Muscle layer of duodenum (tissue), 2 donors: ENCODE data around the gene FXYD7.

Experiments used
- H3K27ac ChIP-seq: one replicate; pipeline ENCODE4 v1.7.0; 2013; ENCODE audit warnings: mild to moderate bottlenecking, low read length
- H3K27me3 ChIP-seq: one replicate; pipeline ENCODE4 v1.7.0; 2013; ENCODE audit warnings: low read depth, mild to moderate bottlenecking, control low read depth, low read length
- H3K36me3 ChIP-seq, 2 donors: one replicate each; pipeline ENCODE4 v1.7.0; 2013; ENCODE audit warnings: low read length in 2 of 2, control low read depth in 1 of 2, mild to moderate bottlenecking in 1 of 2; ENCODE audit not compliant: insufficient read depth in 2 of 2, control insufficient read depth in 1 of 2
- H3K4me1 ChIP-seq, 2 donors: one replicate each; pipeline ENCODE4 v1.7.0; 2013; ENCODE audit warnings: low read length in 2 of 2, mild to moderate bottlenecking in 2 of 2, control low read depth in 1 of 2, moderate library complexity in 1 of 2; ENCODE audit not compliant: insufficient read depth in 2 of 2, control insufficient read depth in 1 of 2
- H3K4me3 ChIP-seq, 2 donors: one replicate each; pipeline ENCODE4 v1.7.0; 2013; ENCODE audit warnings: low read length in 2 of 2, low read depth in 1 of 2, mild to moderate bottlenecking in 1 of 2
- H3K9me3 ChIP-seq, 2 donors: one replicate each; pipeline ENCODE4 v1.7.0; 2013; ENCODE audit warnings: low read length in 2 of 2, control low read depth in 1 of 2, mild to moderate bottlenecking in 1 of 2; ENCODE audit not compliant: control insufficient read depth in 1 of 2
- donor health status: healthy.

The FXYD7 gene

GRCh38 chr19:35162471-35163326 lies 19.6 kb downstream of the FXYD7 start:
- Histone ChIP-seq H3K27ac (no peak overlapping the region), H3K4me3 (no peak overlapping the region), H3K9me3 (peaks cover 7 to 30% of the 10 kb centered on the region in 2 donors), H3K4me1 (no peaks in the 10 kb centered on the region), H3K36me3 (peaks cover 24 to 67% of the 10 kb centered on the region in 2 donors), H3K27me3 (no peaks in the 10 kb centered on the region)

GRCh38 chr19:35164418-35164817 lies 21.4 kb downstream of the FXYD7 start:
- Histone ChIP-seq H3K4me1 (no peaks in the 10 kb centered on the region), H3K9me3 (peaks cover 7 to 30% of the 10 kb centered on the region in 2 donors), H3K27ac (no peak overlapping the region), H3K27me3 (no peaks in the 10 kb centered on the region), H3K36me3 (peaks cover 15 to 60% of the 10 kb centered on the region in 2 donors), H3K4me3 (no peak overlapping the region)

GRCh38 chr19:35165200-35166058 lies 22.4 kb downstream of the FXYD7 start:
- H3K27ac ChIP-seq, result no peak overlapping the region

GRCh38 chr19:35166100-35167063 lies 23.3 kb downstream of the FXYD7 start:
- Histone ChIP-seq H3K9me3 (peaks cover 7 to 30% of the 10 kb centered on the region in 2 donors), H3K27me3 (no peaks in the 10 kb centered on the region), H3K36me3 (peaks cover 13 to 57% of the 10 kb centered on the region in 2 donors), H3K4me3 (peak overlapping the region in 1 of 2 donors; percentile 29), H3K27ac (no peak overlapping the region), H3K4me1 (no peaks in the 10 kb centered on the region)

More at GRCh38 chr19:35165200-35166058, 22.4 kb downstream of the FXYD7 start:
- peaks cover 7 to 30% of the 10 kb centered on the region in 2 donors for H3K9me3 ChIP-seq
- H3K4me3 ChIP-seq, result peak overlapping the region in 1 of 2 donors; percentile 29
- no peaks in the 10 kb centered on the region for H3K4me1 ChIP-seq
- peaks cover 15 to 60% of the 10 kb centered on the region in 2 donors for H3K36me3 ChIP-seq
- no peaks in the 10 kb centered on the region for H3K27me3 ChIP-seq

GRCh38 chr19:35167251-35168119 lies 24.4 kb downstream of the FXYD7 start:
- no peak overlapping the region for H3K27ac ChIP-seq
- H3K4me1 ChIP-seq, result no peaks in the 10 kb centered on the region
- H3K36me3 ChIP-seq, result peaks cover 11 to 47% of the 10 kb centered on the region in 2 donors
- H3K9me3 ChIP-seq, result peaks cover 7 to 24% of the 10 kb centered on the region in 2 donors
- no peak overlapping the region for H3K4me3 ChIP-seq
- H3K27me3 ChIP-seq, result no peaks in the 10 kb centered on the region

- Histone ChIP-seq H3K36me3 (peaks cover 11 to 40% of the 10 kb centered on the region in 2 donors), H3K27me3 (no peaks in the 10 kb centered on the region), H3K27ac (no peak overlapping the region), H3K4me1 (no peaks in the 10 kb centered on the region), H3K4me3 (no peak overlapping the region), H3K9me3 (peaks cover 7 to 18% of the 10 kb centered on the region in 2 donors)
These were observed 25.1 kb downstream of the FXYD7 start for GRCh38 chr19:35168196-35168595.

- Histone ChIP-seq H3K27ac (no peak overlapping the region), H3K27me3 (no peaks in the 10 kb centered on the region), H3K4me1 (no peaks in the 10 kb centered on the region), H3K9me3 (peaks cover 7 to 18% of the 10 kb centered on the region in 2 donors), H3K4me3 (no peak overlapping the region), H3K36me3 (peaks cover 5 to 28% of the 10 kb centered on the region in 2 donors)
These were observed 26.4 kb downstream of the FXYD7 start for GRCh38 chr19:35169221-35169995.

- H3K36me3 ChIP-seq, result peaks cover 5 to 18% of the 10 kb centered on the region in 2 donors
- no peaks in the 10 kb centered on the region for H3K27me3 ChIP-seq
- H3K27ac ChIP-seq, result no peak overlapping the region
- no peaks in the 10 kb centered on the region for H3K4me1 ChIP-seq
- H3K4me3 ChIP-seq, result no peak overlapping the region
- peaks cover 7 to 11% of the 10 kb centered on the region in 2 donors for H3K9me3 ChIP-seq
These were observed 27.5 kb downstream of the FXYD7 start for GRCh38 chr19:35170359-35171061.

GRCh38 chr19:35171730-35172129 lies 28.7 kb downstream of the FXYD7 start:
- H3K4me1 ChIP-seq, result no peaks in the 10 kb centered on the region
- no peak overlapping the region for H3K27ac ChIP-seq
- H3K27me3 ChIP-seq, result no peaks in the 10 kb centered on the region
- peaks cover 0 to under 1% of the 10 kb centered on the region in 2 donors for H3K9me3 ChIP-seq
- H3K36me3 ChIP-seq, result peaks cover 0 to 5% of the 10 kb centered on the region in 2 donors
- no peak overlapping the region for H3K4me3 ChIP-seq
